ENCODE results near the gene SCLT1.
A peak's percentile ranks its signal among the peaks of the same experiment; 100 is the strongest.

The SCLT1 gene

GRCh38 chr4:128957459-128957858, 135.9 kb downstream of the SCLT1 start:
- DNase-seq (ENCODE audit: low spot score), result no peak

DNA sequence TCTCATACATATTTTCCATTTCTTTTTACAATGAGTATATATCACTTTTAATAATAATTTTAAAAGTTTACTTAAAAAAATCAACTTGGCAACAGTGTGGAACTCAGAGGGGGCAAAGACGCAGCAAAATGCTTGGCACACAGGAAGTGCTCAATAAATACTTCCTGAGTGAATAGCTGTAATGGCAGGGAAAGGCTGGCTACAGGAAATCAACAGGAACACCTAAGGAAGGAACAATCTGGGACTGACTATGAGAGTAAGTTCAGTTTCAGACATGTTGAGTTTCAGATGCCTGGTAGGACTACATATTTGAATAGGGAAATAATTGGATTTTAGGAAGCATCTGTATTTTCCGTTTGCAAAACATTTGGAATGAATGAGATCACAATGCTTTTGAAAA, 137.6 kb downstream of the SCLT1 start:
- DNase-seq (ENCODE audit: low spot score), result no peak

DNA sequence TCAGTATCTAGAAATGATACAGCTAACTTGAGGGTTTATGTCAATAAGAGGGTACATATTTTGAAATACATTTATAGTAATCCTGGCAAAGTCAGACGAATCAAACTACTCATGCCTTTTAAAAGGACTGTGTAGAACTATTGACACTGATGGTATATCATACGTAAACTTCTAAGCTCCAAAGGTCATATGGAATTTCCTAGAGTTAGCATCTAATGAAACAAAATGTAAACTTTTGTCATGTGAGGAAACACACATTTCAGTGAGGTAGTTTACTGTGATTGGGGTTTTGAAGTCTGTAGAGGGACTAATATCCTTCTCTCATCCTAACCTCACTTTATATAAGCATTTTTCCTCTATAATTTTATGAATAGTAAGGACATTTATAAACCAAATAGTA, 138.4 kb downstream of the SCLT1 start:
- DNase-seq (ENCODE audit: low spot score), result no peak

DNA sequence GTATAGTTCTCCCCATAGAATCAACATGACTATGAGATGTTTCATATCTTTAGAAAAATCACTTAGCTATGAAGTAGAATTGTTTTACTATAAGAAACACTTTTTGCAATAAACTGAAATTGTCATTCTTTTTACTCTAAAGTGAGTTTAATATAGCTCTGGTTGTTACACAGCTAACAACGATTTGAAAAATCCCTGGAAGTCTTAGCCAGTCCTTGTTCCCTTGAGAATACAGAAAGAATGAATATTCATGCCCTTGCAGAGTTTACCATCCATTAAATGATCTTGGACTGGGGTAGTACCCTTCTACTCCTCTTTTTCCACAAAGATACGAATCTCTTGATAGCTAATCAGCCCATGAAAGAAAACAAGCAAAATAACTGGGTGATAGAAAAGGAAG, 142.0 kb downstream of the SCLT1 start:
- DNase-seq (ENCODE audit: low spot score), result no peak

GRCh38 chr4:128950796-128951195, 142.5 kb downstream of the SCLT1 start:
- no peak for DNase-seq (ENCODE audit: low spot score)

DNA sequence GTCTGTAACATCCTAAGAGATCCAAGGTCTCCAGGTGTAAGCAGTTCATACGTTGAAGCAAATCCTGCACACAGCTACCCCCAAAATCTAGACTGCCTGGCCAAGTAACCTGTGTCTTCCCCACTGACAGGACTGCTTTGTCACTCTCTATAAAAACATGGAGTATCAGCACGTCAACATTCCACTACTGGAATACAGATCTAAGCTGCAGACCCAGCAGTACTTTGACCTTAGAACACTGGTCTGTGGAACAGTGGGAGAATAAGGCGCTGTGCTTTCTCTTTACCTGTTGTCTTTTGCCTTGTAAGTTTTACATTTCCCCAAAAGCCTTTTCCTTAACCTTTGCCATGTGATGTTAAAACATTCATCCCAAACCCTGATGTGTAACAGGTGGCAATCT, 146.4 kb downstream of the SCLT1 start:
- no peak for DNase-seq (ENCODE audit: low spot score)

- DNase-seq (ENCODE audit: low spot score), result no peak
Observed at GRCh38 chr4:128942607-128943006, 150.7 kb downstream of the SCLT1 start.

DNA sequence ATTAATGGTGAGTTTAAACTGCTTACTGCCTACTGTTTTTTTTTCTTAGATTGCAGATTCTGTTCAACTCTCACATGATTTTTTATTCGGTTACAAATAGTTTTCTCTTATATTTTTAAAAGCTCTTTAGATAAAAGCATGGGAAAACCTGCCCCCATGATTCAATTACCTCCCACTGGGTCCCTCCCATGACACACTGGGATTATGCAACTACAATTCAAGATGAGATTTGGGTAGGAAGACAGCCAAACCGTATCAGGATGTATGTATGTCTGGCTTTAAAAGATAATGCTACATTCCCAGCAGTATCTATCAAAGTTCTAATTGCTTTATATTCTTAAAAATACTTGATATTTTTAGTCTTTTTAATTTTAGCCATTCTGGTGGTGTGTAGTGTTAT, 152.4 kb downstream of the SCLT1 start:
- DNase-seq (ENCODE audit: low spot score), result no peak

DNA sequence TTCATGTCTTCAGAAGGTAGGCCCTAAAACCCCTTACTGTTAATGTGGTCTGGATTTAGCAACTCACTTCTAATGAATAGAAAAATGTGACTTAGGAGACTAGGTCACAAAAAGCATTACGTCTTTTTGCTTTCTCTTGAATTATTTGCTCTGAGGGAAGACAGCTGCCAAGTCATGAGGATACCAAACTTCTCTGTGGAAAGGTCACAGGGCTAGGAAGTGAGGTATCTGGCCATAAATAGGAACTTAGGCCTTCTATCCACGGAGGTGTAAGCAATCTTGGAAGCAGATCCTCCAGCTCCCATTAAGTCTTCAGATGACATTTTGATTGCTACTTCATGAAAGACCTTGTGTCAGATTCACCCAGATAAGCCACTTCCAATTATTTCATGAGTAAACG, 163.3 kb downstream of the SCLT1 start:
- no peak for DNase-seq (ENCODE audit: low spot score)

DNA sequence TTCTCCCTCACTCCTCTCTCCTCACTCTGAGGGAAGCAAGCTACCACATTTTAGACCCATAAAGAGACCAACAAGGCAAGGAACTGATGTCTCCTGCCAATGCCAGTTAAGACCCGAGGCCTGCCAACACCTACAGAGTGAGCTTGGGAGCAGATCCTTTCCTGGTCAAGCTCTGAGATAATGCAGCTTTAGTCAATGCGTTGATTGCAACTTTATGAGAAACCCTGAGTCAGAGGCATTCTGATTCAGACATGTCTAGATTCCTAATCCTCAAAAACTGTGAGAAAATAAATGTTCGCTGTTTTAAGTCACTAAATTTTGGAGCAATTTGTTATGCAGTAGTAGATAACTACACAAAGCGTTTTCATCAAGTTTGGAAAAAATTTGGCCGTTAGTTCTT, 168.4 kb downstream of the SCLT1 start:
- no peak for DNase-seq (ENCODE audit: low spot score)

DNA sequence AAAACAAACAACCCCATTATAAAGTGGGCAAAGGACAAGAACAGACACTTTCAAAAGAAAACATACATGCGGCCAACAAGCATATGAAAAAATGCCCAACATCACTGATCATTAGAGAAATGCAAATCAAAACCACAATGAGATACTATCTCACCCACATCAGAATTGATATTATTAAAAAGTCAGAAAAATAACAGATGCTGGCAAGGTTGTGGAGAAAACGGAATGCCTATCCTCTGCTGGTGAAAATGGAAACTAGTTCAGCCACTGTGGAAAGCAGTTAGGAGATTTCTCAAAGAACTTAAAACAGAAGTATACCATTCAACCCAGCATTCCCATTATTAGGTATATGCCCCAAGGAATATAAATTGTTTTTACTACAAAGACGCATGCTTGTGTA, 171.4 kb downstream of the SCLT1 start:
- DNase-seq (ENCODE audit: low spot score), result no peak

DNA sequence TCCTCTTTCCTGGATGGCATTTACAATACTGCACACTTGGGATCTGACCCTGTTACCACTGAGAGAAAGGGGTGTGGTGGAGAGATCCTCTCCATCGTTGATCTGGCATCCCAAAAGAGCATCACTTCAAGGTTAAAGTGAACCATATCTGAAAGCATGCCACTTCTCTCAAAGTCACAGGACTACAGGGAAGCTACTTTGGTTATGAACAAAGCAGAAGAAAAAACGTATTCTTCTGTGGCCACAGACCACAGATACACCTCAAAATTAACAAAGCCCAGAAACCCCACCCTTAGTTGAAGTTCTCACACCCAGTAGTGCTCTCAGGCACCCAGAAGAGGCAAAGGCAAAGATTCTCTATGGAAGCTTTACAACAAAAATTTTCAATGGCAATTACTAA, 175.6 kb downstream of the SCLT1 start:
- DNase-seq (ENCODE audit: low spot score), result peak; percentile 7

GRCh38 chr4:128916832-128917231, 176.5 kb downstream of the SCLT1 start:
- peak; percentile 6 for DNase-seq (ENCODE audit: low spot score)

DNA sequence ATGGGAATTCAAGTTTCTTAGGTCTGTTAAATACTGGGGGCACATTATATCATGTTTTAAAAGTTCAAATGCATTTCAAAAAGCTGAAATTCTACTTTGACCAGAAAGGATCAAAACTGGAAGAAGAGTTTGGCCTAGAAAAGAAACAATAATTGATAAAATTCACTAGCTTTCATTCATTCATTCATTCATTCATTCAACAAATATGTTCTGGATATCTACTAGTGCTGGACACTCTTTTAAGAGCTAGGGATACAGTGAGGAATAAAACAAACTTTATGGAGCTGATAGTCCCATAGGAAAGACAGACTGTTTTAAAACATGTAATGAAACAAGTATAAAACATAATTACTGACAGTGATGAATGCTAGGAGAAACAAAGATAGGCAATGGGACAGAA, 177.8 kb downstream of the SCLT1 start:
- no peak for DNase-seq (ENCODE audit: low spot score)

- DNase-seq (ENCODE audit: low spot score), result no peak
Observed at GRCh38 chr4:128913228-128913627, 180.1 kb downstream of the SCLT1 start.

DNA sequence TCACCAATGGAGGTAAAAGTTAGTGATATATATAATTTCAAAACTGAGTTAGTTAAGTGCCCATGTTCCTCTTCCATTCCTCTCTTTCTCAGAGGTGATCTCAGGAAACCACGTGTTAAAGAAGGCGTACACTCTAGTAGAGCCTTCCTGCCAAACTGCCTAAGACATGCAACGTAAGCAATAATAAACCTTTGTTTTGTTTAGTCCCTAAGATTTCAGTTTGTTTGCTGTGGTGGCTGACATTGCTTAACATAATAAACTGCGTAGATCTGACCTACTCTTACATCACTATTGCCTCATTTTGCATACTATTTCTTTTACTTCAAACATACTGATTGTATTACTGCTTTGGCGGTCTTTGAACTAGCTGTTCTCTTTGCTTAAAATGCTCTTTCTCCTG, 184.6 kb downstream of the SCLT1 start:
- DNase-seq (ENCODE audit: low spot score), result no peak

- DNase-seq (ENCODE audit: low spot score), result no peak
Observed at GRCh38 chr4:128907981-128908380, 185.4 kb downstream of the SCLT1 start.

DNA sequence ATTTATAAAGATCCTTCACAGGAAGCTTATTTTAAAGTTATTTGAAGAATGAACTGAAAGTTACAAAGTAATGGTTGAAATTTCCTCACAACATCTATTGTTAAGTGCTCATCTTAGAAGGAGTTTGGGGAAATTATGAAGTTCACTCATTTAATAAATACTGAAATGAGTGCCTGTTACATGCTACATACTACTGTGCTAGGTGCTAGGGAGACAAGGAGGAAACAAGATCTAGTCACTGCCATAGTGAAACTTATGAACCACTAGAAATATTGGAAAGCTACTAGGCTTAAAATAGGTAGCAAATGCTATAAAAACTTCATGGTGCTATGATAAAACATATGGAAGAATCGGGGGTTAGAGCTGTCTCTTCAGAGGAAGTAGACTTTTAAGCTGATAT, 186.8 kb downstream of the SCLT1 start:
- no peak for DNase-seq (ENCODE audit: low spot score)

- DNase-seq (ENCODE audit: low spot score), result no peak
Observed at GRCh38 chr4:128904821-128905220, 188.5 kb downstream of the SCLT1 start.

- no peak for DNase-seq (ENCODE audit: low spot score)
Observed at GRCh38 chr4:128880662-128881061, 212.7 kb downstream of the SCLT1 start.

GRCh38 chr4:128879971-128880370, 213.4 kb downstream of the SCLT1 start:
- DNase-seq (ENCODE audit: low spot score), result no peak

DNA sequence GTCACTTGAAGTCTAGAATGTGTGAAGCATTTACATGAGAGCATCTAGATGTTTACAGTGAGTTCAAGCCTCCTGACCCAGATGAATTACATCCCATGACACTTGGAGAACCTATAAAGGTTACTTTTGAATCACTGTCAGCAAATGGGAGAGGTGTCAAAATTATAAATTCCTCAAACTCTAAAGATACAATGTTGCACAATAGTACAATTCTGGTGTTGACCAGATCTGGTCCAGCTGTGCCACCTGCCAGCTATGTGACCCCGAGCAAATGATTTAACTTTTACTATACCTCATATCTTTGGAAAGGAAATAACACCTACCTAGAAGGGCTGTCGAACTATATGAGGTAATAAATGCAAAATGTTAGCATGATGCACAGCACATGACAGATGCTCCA, 214.1 kb downstream of the SCLT1 start:
- no peak for DNase-seq (ENCODE audit: low spot score)

GRCh38 chr4:128877934-128878333, 215.4 kb downstream of the SCLT1 start:
- DNase-seq (ENCODE audit: low spot score), result no peak

GRCh38 chr4:128876200-128876599, 217.1 kb downstream of the SCLT1 start:
- DNase-seq (ENCODE audit: low spot score), result no peak

GRCh38 chr4:128871948-128872347, 221.4 kb downstream of the SCLT1 start:
- no peak for DNase-seq (ENCODE audit: low spot score)
